Measurements from ENCODE around the gene KRT1.
"Not testable (repeated sequence)": the region's sequence is repeated elsewhere in the genome, so short reads cannot be mapped to it uniquely, and the experiment has no call there.

KRT1 gene

DNA sequence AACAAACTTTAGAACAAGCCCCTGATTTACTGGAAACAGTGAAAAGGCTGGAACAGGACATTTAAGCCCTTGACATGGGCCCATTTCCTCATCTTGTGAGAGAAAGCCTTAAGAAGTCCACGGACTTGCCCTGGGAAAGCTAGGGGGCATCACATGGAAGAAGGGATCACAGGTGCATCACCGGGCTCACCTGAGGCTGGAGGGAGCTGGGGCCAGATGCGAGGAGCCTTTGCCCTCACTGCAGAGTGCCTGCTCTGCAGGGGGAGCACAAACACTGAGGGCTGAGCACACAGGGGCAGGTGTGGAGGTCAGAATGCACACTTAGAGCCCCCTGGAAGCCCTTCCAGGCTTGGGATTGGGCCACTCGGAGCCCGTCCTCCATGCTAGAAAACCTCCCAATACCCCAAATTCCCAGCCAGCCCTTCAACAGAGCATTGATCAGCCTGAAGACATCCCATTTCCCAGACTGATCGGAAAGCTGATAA is 5.2 kb upstream of the KRT1 start:
- in situ Hi-C loops (cut with MboI; ENCODE audit: low pct_unique_long_range_greater_than_20kb, low sequenced_read_pairs), result no loop called here
- no peak for DNase-seq

- DNase-seq, result no peak
- in situ Hi-C loops (cut with MboI; ENCODE audit: low pct_unique_long_range_greater_than_20kb, low sequenced_read_pairs), result no loop called here
These were observed 4.2 kb upstream of the KRT1 start for GRCh38 chr12:52684431-52684830.

GRCh38 chr12:52683575-52684300 is 3.5 kb upstream of the KRT1 start:
- DNase-seq, result no peak
- in situ Hi-C loops (cut with MboI; ENCODE audit: low pct_unique_long_range_greater_than_20kb, low sequenced_read_pairs), result no loop called here

- in situ Hi-C loops (cut with MboI; ENCODE audit: low pct_unique_long_range_greater_than_20kb, low sequenced_read_pairs), result no loop called here
- DNase-seq, result no peak
These were observed 2.8 kb upstream of the KRT1 start for GRCh38 chr12:52682938-52683574.

- in situ Hi-C loops (cut with MboI; ENCODE audit: low pct_unique_long_range_greater_than_20kb, low sequenced_read_pairs), result no loop called here
- DNase-seq, result no peak
These were observed 2.1 kb upstream of the KRT1 start for GRCh38 chr12:52682381-52682660.

- no peak for DNase-seq
- in situ Hi-C loops (cut with MboI; ENCODE audit: low pct_unique_long_range_greater_than_20kb, low sequenced_read_pairs), result no loop called here
These were observed 1.5 kb upstream of the KRT1 start for GRCh38 chr12:52681526-52682380.

- no peak for DNase-seq
- in situ Hi-C loops (cut with MboI; ENCODE audit: low pct_unique_long_range_greater_than_20kb, low sequenced_read_pairs), result no loop called here
These were observed 332 bp downstream of the KRT1 start for GRCh38 chr12:52679875-52680274.

- no peak for DNase-seq
- in situ Hi-C loops (cut with MboI; ENCODE audit: low pct_unique_long_range_greater_than_20kb, low sequenced_read_pairs), result no loop called here
These were observed 2.5 kb downstream of the KRT1 start for GRCh38 chr12:52677671-52678070.

DNA sequence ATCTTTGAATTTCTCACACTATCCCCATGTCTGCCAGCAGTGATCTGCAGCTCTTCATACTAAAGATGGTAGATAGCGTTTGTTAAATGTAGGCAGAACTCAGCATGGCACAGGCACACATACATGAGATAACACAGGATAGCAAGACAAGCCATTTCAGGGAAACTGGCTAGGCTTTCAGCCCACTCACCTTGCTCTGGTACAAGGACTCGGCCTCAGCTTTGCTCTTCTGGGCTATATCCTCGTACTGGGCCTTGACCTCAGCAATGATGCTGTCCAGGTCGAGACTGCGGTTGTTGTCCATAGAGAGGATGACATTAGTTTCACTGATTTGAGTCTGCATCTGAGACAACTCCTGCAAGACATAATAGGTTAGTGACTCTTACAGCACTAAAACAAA is 3.1 kb downstream of the KRT1 start:
- in situ Hi-C loops (cut with MboI; ENCODE audit: low pct_unique_long_range_greater_than_20kb, low sequenced_read_pairs), result no loop called here
- no peak for DNase-seq

DNA sequence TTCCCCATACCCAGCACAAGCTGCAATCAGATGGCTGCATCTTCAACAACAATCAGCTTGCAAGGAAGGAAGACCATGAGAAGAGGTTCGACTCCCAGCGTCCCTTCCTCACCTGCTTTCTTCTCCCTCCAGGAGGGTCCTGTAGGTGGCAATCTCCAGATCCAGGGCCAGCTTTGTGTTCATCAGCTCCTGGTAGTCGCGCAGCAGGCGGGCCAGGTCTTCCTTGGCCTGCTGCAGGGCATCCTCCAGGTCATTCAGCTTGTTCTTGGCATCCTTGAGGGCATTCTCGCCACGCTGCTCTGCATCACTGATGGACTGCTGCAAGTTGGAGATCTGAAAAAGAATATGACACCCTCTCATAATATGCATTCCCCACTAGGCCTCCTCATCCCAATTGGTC is 4.0 kb downstream of the KRT1 start:
- in situ Hi-C loops (cut with MboI; ENCODE audit: low pct_unique_long_range_greater_than_20kb, low sequenced_read_pairs), result no loop called here
- DNase-seq, result no peak

DNA sequence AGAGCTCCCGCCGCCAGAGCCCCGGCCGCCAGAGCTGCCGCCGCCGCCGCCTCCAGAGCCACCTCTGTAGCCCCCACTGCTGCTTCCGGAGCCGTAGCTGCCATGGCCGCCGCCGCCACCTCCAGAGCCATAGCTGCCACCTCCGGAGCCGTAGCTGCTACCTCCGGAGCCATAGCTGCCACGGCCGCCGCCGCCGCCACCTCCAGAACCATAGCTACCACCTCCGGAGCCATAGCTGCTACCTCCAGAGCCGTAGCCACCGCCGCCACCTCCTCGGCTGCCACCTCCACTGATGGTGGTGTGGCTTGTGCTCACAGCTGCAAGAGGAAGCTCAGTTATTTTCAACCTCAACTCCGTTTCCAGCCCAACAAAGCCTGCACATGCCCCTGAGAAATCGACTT is 4.9 kb downstream of the KRT1 start:
- DNase-seq, result no peak
- in situ Hi-C loops (cut with MboI; ENCODE audit: low pct_unique_long_range_greater_than_20kb, low sequenced_read_pairs), result no loop called here

- DNase-seq, result no peak
- in situ Hi-C loops (cut with MboI; ENCODE audit: low pct_unique_long_range_greater_than_20kb, low sequenced_read_pairs), result no loop called here
These were observed 5.8 kb downstream of the KRT1 start for GRCh38 chr12:52674433-52674775.

- no peak for DNase-seq
- in situ Hi-C loops (cut with MboI; ENCODE audit: low pct_unique_long_range_greater_than_20kb, low sequenced_read_pairs), result no loop called here
These were observed 6.3 kb downstream of the KRT1 start for GRCh38 chr12:52673713-52674432.

- in situ Hi-C loops (cut with MboI; ENCODE audit: low pct_unique_long_range_greater_than_20kb, low sequenced_read_pairs), result no loop called here
- DNase-seq, result no peak
These were observed 7.0 kb downstream of the KRT1 start for GRCh38 chr12:52673217-52673616.

- in situ Hi-C loops (cut with MboI; ENCODE audit: low pct_unique_long_range_greater_than_20kb, low sequenced_read_pairs), result no loop called here
These were observed 7.8 kb downstream of the KRT1 start for GRCh38 chr12:52672321-52672933.

DNA sequence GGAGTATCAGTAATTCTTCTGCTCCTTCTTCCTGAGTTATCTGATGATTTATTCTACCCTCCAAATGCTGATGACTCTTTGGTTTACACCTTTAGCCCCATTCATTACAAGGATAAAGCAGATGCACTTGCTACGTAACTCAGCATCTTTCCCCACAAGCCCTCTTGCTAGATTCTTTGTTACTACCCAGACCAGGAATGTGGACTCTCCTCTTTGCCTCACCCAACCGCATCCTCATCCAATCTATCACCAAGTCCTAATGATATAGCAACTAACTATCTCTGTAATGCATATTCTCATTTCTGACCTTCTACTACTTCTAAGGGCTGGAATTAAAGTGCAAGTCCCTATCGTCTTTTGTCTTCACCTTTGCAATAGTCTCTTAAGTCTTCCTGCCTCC is 9.2 kb downstream of the KRT1 start:
- in situ Hi-C loops (cut with MboI; ENCODE audit: low pct_unique_long_range_greater_than_20kb, low sequenced_read_pairs), result no loop called here
- DNase-seq, result no peak

More at GRCh38 chr12:52672321-52672933, 7.8 kb downstream of the KRT1 start:
- no peak for DNase-seq

DNA sequence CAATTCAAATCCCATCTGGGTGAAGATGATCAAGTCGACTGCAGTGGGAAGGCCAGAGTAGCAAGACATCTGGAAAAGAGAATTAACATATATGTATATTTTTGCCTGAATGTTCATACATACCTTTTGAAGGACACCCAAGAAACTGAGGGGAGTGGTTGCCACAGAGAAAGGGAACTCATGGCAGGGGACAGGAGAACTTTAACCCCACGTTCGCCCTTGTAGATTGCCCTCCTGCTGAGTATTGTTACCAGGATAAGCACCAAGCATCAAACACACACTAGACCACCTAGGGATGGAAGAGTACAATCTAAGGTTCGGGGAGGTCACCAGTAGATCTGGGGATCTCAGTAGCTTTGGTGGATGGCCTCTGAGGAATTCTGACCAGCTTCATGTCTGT is 9.7 kb downstream of the KRT1 start:
- no peak for DNase-seq
- in situ Hi-C loops (cut with MboI; ENCODE audit: low pct_unique_long_range_greater_than_20kb, low sequenced_read_pairs), result no loop called here

DNA sequence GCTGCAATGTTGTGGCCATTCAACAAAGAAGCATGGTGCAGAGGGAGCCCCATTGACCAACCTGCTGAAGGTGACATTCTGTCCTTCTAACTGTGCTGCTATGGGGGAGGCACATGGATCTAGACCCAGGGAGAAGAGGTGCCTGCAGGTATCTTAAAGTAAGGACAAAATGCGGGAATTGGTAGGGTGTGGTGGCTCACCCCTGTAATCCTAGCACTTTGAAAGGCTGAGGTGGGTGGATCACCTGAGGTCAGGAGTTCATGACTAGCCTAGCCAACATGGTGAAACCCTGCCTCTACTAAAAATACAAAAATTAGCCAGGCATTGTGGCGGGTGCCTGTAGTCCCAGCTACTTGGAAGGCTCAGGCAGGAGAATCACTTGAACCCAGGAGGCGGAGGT is 10.3 kb downstream of the KRT1 start:
- DNase-seq; in situ Hi-C loops (cut with MboI; ENCODE audit: low pct_unique_long_range_greater_than_20kb, low sequenced_read_pairs): not testable (repeated sequence)

DNA sequence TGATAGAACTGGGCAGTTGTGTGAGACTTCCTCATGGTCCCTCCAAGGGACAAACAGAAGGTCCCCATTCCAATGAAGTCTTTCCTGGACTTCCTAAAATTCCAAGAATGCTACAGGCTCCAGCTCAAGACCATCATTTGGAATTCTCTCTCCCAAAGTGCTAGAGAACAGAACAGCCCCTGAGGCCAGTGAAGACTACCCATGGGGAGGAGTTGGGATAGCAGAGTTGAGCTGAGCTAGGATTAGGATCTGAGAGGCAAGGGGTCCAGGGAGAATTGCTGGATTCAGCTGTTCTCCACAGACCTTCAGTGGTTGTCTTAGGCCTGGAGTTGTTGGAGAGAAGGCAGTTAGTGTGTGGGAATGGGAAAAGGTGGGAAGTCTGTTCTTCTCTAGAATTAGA is 10.8 kb downstream of the KRT1 start:
- DNase-seq, result no peak
- in situ Hi-C loops (cut with MboI; ENCODE audit: low pct_unique_long_range_greater_than_20kb, low sequenced_read_pairs), result no loop called here
